Measurements from ENCODE around the gene GM2A.
A peak's percentile ranks its signal among the peaks of the same experiment; 100 is the strongest.
"Not testable (repeated sequence)": the region's sequence is repeated elsewhere in the genome, so short reads cannot be mapped to it uniquely, and the experiment has no call there.

Gene GM2A

GRCh38 chr5:151250346-151251000 is 2.5 kb upstream of the GM2A start:
- no peaks in the 10 kb centered on the region for H3K27me3 ChIP-seq
- no peak for TF ChIP-seq Cebpa-rat (IDR thresholded peaks at IDR 0.05)
- no peak overlapping the region for H3K9ac ChIP-seq
- H4K20me1 ChIP-seq, result no peaks in the 10 kb centered on the region
- H3K4me3 ChIP-seq, result no peak overlapping the region
- H3K4me2 ChIP-seq, result 0 out of 2 replicates have a peak overlapping the region, but pooled peaks have one; percentile 78
- H3K4me1 ChIP-seq, result peaks cover 41% of the 10 kb centered on the region
- H3K36me3 ChIP-seq, result no peaks in the 10 kb centered on the region
- H3K9me3 ChIP-seq, result no peaks in the 10 kb centered on the region
- H3K27ac ChIP-seq, result no peak overlapping the region

GRCh38 chr5:151251001-151251551 is 1.9 kb upstream of the GM2A start:
- Histone ChIP-seq H3K36me3 (no peaks in the 10 kb centered on the region), H3K4me1 (peaks cover 47% of the 10 kb centered on the region), H3K9ac (no peak overlapping the region), H3K4me2 (peak overlapping the region; percentile 78), H3K9me3 (no peaks in the 10 kb centered on the region), H3K27ac (no peak overlapping the region), H3K27me3 (no peaks in the 10 kb centered on the region), H3K4me3 (no peak overlapping the region), H4K20me1 (no peaks in the 10 kb centered on the region)
- TF ChIP-seq Cebpa-rat (IDR thresholded peaks at IDR 0.05), result no peak

- Histone ChIP-seq H3K9me3 (no peaks in the 10 kb centered on the region), H3K27me3 (no peaks in the 10 kb centered on the region), H3K4me2 (peak overlapping the region; percentile 78), H3K36me3 (no peaks in the 10 kb centered on the region), H3K9ac (0 out of 2 replicates have a peak overlapping the region, but pooled peaks have one; percentile 75), H3K4me1 (peaks cover 53% of the 10 kb centered on the region), H4K20me1 (no peaks in the 10 kb centered on the region), H3K27ac (peak overlapping the region; percentile 76; the same call in 1 of the 2 replicates), H3K4me3 (peak overlapping the region; percentile 64)
- no peak for TF ChIP-seq Cebpa-rat (IDR thresholded peaks at IDR 0.05)
Observed at GRCh38 chr5:151251621-151252020, 1.4 kb upstream of the GM2A start.

- no peaks in the 10 kb centered on the region for H3K27me3 ChIP-seq
- no peaks in the 10 kb centered on the region for H3K9me3 ChIP-seq
- H3K4me3 ChIP-seq, result peak overlapping the region; percentile 80
- H4K20me1 ChIP-seq, result peaks cover 5% of the 10 kb centered on the region; the same call in 1 of the 2 replicates
- no peaks in the 10 kb centered on the region for H3K36me3 ChIP-seq
- H3K9ac ChIP-seq, result peak overlapping the region; percentile 84
- no peak for TF ChIP-seq Cebpa-rat (IDR thresholded peaks at IDR 0.05)
- peak overlapping the region; percentile 64 for H3K27ac ChIP-seq
- peak overlapping the region; percentile 97 for H3K4me2 ChIP-seq
- H3K4me1 ChIP-seq, result peaks cover 72% of the 10 kb centered on the region
Observed at GRCh38 chr5:151253605-151253950, 593 bp downstream of the GM2A start.

GRCh38 chr5:151254556-151254955 is 1.6 kb downstream of the GM2A start:
- TF ChIP-seq Cebpa-rat (IDR thresholded peaks at IDR 0.05), result no peak
- H3K4me1 ChIP-seq, result peaks cover 75% of the 10 kb centered on the region
- peaks cover 10% of the 10 kb centered on the region; the same call in 1 of the 2 replicates for H4K20me1 ChIP-seq
- peak overlapping the region; percentile 84; the same call in 1 of the 2 replicates for H3K9ac ChIP-seq
- H3K27ac ChIP-seq, result no peak overlapping the region
- H3K4me2 ChIP-seq, result peak overlapping the region; percentile 97
- H3K9me3 ChIP-seq, result no peaks in the 10 kb centered on the region
- H3K27me3 ChIP-seq, result no peaks in the 10 kb centered on the region
- H3K4me3 ChIP-seq, result peak overlapping the region; percentile 80; the same call in 1 of the 2 replicates
- H3K36me3 ChIP-seq, result no peaks in the 10 kb centered on the region

- H4K20me1 ChIP-seq, result peaks cover 10% of the 10 kb centered on the region; the same call in 1 of the 2 replicates
- H3K9ac ChIP-seq, result peak overlapping the region; percentile 49; the same call in 1 of the 2 replicates
- H3K9me3 ChIP-seq, H3K36me3 ChIP-seq, H3K27me3 ChIP-seq: not testable (repeated sequence)
- peaks cover 75% of the 10 kb centered on the region for H3K4me1 ChIP-seq
- peak overlapping the region; percentile 57; the same call in 1 of the 2 replicates for H3K27ac ChIP-seq
- peak overlapping the region; percentile 97 for H3K4me2 ChIP-seq
- H3K4me3 ChIP-seq, result peak overlapping the region; percentile 17; the same call in 1 of the 2 replicates
Observed at GRCh38 chr5:151254990-151255389, 2.0 kb downstream of the GM2A start.

- peaks cover 73% of the 10 kb centered on the region for H3K4me1 ChIP-seq
- peak overlapping the region; percentile 57 for H3K27ac ChIP-seq
- peak overlapping the region; percentile 97 for H3K4me2 ChIP-seq
- H3K9me3 ChIP-seq, result no peaks in the 10 kb centered on the region
- peak overlapping the region; percentile 17; the same call in 1 of the 2 replicates for H3K4me3 ChIP-seq
- H3K27me3 ChIP-seq, result no peaks in the 10 kb centered on the region
- peak overlapping the region; percentile 49; the same call in 1 of the 2 replicates for H3K9ac ChIP-seq
- peaks cover 11% of the 10 kb centered on the region for H3K36me3 ChIP-seq
- TF ChIP-seq Cebpa-rat (IDR thresholded peaks at IDR 0.05), result no peak
- peaks cover 10% of the 10 kb centered on the region; the same call in 1 of the 2 replicates for H4K20me1 ChIP-seq
Observed at GRCh38 chr5:151255621-151256286, 2.8 kb downstream of the GM2A start.

- no peaks in the 10 kb centered on the region for H3K9me3 ChIP-seq
- no peak for TF ChIP-seq Cebpa-rat (IDR thresholded peaks at IDR 0.05)
- peaks cover 26% of the 10 kb centered on the region for H3K36me3 ChIP-seq
- H3K27ac ChIP-seq, result peak overlapping the region; percentile 50; the same call in 1 of the 2 replicates
- H3K27me3 ChIP-seq, result no peaks in the 10 kb centered on the region
- peaks cover 57% of the 10 kb centered on the region for H3K4me1 ChIP-seq
- H4K20me1 ChIP-seq, result peaks cover 10% of the 10 kb centered on the region; the same call in 1 of the 2 replicates
- H3K4me3 ChIP-seq, result no peak overlapping the region
- peak overlapping the region; percentile 97 for H3K4me2 ChIP-seq
- no peak overlapping the region for H3K9ac ChIP-seq
Observed at GRCh38 chr5:151257731-151258181, 4.8 kb downstream of the GM2A start.

GRCh38 chr5:151258201-151258611 is 5.2 kb downstream of the GM2A start:
- Histone ChIP-seq H3K4me3 (no peak overlapping the region), H3K9ac (no peak overlapping the region), H3K27me3 (no peaks in the 10 kb centered on the region), H3K36me3 (peaks cover 30% of the 10 kb centered on the region), H3K27ac (no peak overlapping the region), H4K20me1 (peaks cover 10% of the 10 kb centered on the region; the same call in 1 of the 2 replicates), H3K9me3 (no peaks in the 10 kb centered on the region), H3K4me1 (peaks cover 57% of the 10 kb centered on the region), H3K4me2 (peak overlapping the region; percentile 97; the same call in 1 of the 2 replicates)
- TF ChIP-seq Cebpa-rat (IDR thresholded peaks at IDR 0.05), result no peak
